Renal pelvis (tissue), 4 donors: ENCODE measurements around the gene RNLS. TPM values are rescaled to one million over a fixed set of nuclear protein-coding genes. Genes with fewer than 3 reads are reported as not detected.

ENCODE experiments used
- DNase-seq: peaks from one replicate; pipeline ENCODE4 v3.0.0-alpha.2; 2013
- polyA plus RNA-seq, 3 donors: library from polyadenylated mRNA; unstranded; fragments of 120-200 nt; gene quantifications; one replicate each; pipeline ENCODE4 v1.2.1, GENCODE V29; 2013; ENCODE audit not compliant: insufficient read length in 3 of 3

RNLS gene
- polyA plus RNA-seq, 3 donors: 16.8 to 18.4 (median 16.9) TPM

DNA sequence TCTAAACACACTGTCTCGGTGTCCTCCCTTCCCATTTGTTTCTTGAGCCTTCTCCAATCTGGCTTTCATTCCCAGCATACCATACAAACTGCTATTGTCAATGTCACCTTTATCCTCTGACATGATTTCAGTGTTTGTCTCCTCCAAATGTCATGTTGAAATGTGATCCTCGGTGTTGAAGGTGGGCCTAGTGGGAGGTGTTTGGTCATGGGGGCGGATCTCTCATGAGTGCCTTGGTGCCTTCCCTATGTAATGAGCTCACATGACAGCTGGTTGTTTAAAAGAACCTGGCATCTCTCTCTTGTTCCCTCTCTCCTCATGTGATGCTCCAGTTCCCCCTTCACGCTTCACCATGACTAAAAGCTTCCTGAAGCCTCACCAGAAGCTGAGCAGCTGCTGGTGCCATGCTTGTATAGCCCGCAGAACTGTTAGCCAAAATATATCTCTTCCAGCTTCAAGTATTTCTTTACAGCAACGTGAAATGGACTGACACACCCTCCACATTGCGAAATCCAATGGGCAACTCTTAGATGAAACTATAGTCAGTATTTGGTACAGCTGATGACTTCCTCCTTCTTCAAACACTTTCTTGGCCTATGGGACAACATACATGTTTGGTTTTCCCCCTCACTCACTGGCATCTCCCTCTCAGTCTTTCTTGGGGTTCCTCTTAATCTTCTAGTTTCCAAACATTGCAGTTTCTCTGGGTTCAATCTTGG, 27.8 kb downstream of the RNLS start:
- no peak for DNase-seq

DNA sequence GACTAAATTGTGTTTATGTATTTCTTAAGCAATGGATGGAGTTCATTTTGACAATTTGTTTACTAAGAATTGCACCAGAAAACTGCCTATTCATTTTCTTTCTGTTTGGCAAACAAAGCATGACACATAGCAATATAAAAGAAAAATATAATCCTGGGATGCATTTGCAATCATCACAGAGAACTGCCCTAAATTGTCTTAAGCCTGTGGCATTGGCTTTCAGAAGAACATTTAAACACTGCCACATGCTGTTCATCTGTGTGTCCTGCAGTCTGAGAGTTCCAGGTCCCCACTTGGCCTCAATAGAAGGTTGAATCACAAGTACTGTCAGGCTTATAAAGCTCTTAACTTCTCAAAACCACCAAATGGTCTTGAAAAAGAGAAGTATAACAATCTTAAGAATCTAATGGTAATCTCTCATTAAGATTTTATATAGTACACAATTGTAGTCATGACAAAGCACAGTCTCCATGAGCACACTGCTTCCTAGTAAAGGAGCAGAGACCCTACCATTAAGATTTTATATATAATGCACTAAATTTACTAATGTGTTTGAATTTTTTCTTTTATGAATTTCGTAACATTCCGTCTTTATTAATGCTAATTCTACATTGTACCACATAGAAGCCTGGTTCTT, 29.9 kb downstream of the RNLS start:
- peak; percentile 58 for DNase-seq

- DNase-seq: no peak
These were observed 31.9 kb downstream of the RNLS start for GRCh38 chr10:88551246-88551645.

- DNase-seq: no peak
These were observed 36.6 kb downstream of the RNLS start for GRCh38 chr10:88546497-88546896.

DNA sequence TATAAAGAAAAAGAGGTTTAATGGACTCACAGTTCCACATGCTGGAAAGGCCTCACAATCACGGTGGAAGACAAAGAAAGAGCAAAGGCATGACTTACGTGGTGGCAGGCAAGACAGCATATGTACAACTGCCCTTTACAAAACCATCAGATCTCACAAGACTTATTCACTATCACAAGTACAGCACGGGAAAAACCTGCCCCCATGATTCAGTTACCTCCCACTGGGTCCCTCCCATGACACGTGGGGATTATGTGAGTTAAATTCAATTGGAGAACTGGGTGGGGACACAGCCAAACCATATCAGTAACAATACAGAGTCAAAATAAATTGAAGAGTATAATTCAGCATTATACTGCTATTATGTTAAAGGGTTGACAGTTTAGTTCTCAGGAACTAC, 37.8 kb downstream of the RNLS start:
- DNase-seq: no peak

DNA sequence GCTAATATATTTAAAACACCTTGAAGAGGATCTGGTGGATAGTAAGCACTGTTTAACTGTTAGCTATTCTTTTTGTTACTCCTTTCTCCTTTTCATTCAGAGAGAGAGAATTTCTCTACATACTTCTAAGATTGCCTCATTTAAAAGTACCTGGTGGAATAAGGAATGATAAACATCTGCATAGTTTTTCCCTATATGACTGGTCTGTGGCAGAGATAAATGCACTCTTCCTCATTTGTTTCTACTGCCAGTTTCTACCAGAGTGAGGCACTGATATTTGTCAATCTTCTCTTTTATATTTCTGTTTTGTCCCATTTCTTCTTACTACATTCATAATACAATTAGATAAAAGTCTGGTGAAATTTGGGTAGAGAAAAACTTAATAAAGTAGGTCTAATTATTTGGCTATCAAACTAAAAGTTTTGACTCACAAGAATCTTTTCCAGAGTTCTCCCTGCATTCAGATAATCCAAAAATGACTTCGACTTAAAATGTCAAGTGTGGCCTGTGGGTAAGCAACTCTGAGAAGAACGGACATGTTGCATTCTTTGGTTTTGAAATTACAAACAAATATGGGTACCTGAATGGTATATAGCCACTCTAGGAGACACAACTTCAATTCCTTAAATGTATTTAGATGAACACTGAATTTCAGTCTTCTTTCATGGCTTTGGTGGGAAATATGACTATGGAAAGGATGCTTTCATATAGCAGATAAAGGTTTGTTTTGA, 38.8 kb downstream of the RNLS start:
- DNase-seq: no peak

GRCh38 chr10:88542522-88542921, 40.6 kb downstream of the RNLS start:
- DNase-seq: no peak

DNA sequence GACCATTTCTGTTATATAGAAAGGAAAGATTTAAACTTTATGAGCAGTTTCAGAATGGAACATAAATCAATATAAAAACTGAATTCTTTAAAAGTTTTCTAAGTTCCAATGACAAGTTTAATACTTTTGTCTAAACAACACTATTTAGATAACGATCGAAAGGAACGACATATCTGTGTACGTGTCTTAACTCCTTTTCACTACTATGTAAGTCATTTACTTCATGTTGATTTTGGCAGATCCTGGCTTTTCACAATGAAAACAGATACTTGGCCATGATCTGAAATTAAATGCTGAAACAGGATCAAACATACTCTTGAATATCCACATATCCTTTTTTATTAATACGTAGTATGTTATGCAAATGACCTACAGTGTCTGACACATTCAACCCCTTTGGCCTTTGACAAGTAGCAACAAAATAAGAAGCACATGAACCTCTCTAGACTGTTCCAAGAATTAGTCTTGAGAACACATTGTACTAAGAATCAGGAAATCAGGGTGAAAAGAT, 41.9 kb downstream of the RNLS start:
- DNase-seq: peak; percentile 67

DNA sequence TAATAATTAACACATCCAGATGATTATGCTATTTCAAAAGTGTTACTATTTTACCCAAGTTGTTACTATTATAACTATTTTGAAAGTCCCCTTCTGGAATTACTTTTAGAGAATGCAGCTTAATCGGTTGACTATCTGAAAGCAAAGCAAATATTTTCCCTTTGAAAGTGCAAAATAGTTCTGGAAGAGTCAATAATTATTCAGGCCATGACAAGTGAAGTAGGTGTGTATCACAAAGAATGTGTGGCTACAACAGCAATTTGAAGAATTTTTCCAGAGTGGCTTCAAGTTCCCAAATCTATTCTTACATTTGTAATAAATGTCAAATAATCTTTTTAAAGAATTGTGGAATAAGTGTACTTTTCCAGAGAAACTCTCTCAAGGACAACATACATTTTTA, 42.8 kb downstream of the RNLS start:
- no peak for DNase-seq

DNA sequence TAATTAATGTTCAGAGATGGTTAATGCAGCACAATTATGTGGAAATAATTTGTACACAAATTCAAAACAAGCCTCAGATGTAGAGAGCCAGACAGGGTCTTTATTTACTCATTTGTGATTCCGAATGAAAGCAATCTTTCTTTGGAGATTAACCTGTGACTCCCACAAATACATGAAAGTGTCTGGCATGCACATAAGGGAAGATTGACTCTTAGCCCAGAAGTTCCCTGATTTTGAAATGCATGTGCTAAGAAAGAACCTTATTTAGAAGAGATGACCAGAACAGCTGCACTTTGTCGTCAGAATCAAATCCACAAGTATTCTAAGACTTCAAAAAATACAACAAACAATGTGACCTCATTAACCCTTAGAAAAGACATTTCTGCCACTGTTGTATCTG, 45.1 kb downstream of the RNLS start:
- DNase-seq: no peak

DNA sequence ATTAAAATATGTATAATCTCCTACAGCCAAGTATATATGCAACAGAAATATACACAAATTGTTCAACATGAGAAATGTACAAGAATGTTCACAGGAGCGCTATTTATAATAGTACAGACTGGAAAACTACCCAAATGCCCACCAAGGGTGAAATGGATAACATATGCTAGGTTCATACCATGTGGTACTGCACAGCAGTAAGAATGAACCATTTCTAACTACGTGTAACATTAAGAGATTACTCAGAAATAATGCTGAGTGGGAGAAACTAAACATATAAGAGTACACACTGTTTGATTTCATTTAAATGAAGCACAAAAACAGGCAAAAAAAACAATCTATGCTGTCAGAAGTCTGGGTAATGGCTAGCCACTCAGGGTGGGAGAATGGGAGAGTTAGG, 45.8 kb downstream of the RNLS start:
- no peak for DNase-seq

DNA sequence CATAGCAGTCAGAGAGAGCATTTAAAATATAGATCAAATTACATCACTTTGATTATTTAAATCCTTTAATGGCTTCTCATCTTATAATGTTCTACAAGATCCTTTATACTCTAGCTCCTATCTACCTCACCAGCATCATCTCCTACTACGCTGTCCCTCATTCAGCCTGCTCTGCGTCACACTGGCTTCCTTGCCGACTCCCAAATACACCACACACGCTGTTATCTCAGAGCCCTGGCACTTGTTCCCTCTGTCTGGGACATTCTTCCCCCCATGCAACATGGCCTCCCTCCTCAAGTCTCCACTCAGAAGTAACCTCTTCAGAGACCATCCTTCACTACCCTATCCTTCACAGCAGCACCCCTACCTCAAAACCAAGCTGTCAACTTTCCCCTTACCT, 46.7 kb downstream of the RNLS start:
- DNase-seq: no peak

DNA sequence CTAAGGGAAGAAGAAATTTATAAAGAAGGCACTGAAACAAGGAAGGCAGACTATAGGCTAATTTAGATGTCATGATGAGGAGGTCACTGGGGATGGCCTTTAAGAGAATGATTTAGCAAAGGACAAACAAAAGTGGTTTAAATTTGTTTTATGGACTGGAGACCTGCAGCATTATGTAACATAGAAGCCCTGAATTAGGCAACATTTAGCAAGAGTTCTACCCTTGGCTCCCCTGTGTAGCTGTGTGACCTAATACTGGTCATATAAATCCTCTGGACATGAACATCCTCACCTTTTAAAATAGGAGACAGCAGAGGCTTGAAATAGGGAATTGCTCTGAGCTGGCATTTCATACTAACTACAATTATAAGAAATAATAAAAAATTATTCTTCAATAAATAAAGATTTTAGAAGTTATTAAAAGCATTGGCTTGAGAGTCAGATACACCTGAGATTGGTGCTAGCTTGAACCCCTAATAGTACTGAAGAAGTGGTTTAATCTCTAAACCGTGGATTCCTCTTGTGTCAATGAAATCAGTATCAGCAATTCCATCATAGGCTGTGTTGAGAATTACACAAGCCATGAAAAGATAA, 48.9 kb downstream of the RNLS start:
- no peak for DNase-seq

GRCh38 chr10:88531392-88532052, 51.6 kb downstream of the RNLS start:
- DNase-seq: no peak

GRCh38 chr10:88530629-88531391, 52.3 kb downstream of the RNLS start:
- no peak for DNase-seq

- no peak for DNase-seq
These were observed 53.0 kb downstream of the RNLS start for GRCh38 chr10:88530093-88530492.

- no peak for DNase-seq
These were observed 54.1 kb downstream of the RNLS start for GRCh38 chr10:88528806-88529570.

DNA sequence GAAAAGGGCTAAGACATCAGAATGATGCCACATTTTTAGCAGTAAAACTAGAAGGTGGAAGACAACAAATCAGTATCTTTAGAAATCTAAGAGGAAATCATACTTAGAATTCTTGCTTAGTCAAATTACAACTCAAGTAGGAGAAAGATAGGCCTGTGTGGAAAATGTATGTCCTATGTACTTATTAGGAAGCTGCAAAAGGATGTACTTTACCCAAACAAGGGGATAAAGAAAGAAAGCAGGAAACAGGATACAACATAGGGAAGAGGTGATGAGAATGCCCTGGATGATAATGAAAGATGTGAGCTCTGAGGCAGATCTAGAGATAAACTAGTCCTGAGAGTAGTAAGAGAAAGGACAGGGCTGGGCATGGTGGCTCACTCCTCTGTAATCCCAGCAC, 54.9 kb downstream of the RNLS start:
- no peak for DNase-seq

DNA sequence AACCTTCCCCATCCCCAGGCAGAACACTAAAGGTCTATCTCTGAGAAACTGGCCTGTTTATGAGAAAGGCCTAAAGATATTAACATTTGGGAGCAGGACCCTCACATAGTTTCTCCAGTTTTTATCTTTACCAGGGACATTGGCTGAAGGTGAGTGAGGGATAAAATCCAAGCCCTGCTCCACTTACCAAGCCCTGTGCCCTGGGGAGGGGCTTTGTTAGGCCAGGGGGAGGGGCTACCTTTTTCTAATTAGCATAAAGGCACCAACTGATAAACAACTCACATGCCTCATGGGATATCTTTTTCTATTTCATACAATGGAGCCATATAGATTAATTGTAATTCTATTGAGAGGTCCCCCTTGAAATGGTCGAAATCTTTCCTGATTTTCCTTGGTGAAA, 55.9 kb downstream of the RNLS start:
- no peak for DNase-seq

- no peak for DNase-seq
These were observed 56.5 kb downstream of the RNLS start for GRCh38 chr10:88526501-88527105.
